Lower leg skin (tissue), 4 donors: ENCODE data around the gene MDM4. TPM values are rescaled to one million over a fixed set of nuclear protein-coding genes. Genes with fewer than 3 reads are reported as not detected.

Experiments used
- DNase-seq, 2 donors: peaks; one replicate each; pipeline ENCODE4 v3.0.0-alpha.2; 2019; ENCODE audit warnings: low spot score in 2 of 2
- H3K4me3 ChIP-seq: fragments of 200-600 bp; sonication (generic); 2 replicates; pipeline ENCODE4 v1.5.1; 2017; ENCODE audit warnings: mild to moderate bottlenecking, low read depth; ENCODE audit not compliant: poor library complexity, severe bottlenecking
- POLR2A ChIP-seq, 2 donors: fragments of 450-650 bp; IDR thresholded peaks; one replicate each; pipeline ENCODE4 v1.6.1; 2016 to 2017; ENCODE audit warnings: antibody characterized with exemption in 2 of 2, mild to moderate bottlenecking in 1 of 2, moderate library complexity in 1 of 2
- WGBS, 2 donors: methylation state at CpG; one replicate each; pipeline ENCODE4 v1.1.5; 2018; 5-methylcytosine and 5-hydroxymethylcytosine counted together
- intact Hi-C: fragments of 100-400 bp; cut with DNase I; formaldehyde crosslinking; loops from one replicate; pipeline ENCODE4 v1.15.0; 2023; ENCODE audit warnings: low total_unique reads
- total RNA-seq, 4 donors: library from RNA; depleted of rRNA; stranded (reverse); fragments of >200 nt; gene quantifications; one replicate each; pipeline ENCODE4 v1.1.0, GENCODE V29; 2016
- TF ChIP-seq, protein P1 (sequence below), 3 donors: fragments of 450-650 bp; IDR thresholded peaks; one replicate each; pipeline ENCODE4 v1.5.1; 2016; ENCODE audit warnings: antibody characterized with exemption in 3 of 3, mild to moderate bottlenecking in 3 of 3, moderate library complexity in 2 of 3

Gene MDM4
- total RNA-seq, 4 donors from 2014 or later: 32.4 to 89.0 (median 43.0) TPM

DNA sequence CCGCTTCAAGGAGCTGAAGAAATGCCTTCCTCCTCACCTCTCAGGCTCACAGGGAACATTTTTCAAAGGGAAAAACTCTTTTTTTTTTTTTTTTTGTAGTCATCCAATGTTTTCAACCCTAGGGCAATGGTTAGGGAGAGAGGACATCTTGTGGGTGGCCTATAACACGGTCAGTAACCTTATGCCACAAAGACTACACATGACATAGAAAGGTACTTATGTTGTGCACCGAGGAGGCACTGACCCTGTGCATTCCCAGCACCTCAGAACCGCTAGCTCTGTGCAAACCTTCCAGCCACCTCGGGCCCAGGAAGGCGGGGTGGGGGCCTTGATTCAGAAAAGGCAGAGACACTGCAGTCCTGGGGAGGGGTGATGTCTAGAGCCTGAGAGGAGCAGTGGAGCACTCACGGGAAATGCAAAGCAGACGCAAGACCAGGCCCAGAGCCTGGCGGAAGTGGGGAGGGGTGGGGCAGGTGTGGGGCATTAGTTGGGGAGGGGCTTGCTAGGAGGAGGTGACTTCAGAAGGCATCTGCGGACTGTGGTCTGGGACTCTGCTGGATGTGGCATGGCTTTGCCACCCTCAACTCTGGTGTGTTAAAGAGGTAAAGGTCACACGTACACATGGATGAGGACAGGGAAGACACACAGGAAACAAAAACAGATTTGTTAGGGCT is 68.6 kb downstream of the MDM4 start:
- no peak overlapping the region for H3K4me3 ChIP-seq
- DNase-seq: no peak
- WGBS, 2 donors: 73 to 77% methylated on average over 11 of the region's 11 CpGs
- intact Hi-C loops: no loop called here
- TF ChIP-seq POLR2A (IDR thresholded peaks at IDR 0.05): no peak
- TF ChIP-seq, protein P1, sequence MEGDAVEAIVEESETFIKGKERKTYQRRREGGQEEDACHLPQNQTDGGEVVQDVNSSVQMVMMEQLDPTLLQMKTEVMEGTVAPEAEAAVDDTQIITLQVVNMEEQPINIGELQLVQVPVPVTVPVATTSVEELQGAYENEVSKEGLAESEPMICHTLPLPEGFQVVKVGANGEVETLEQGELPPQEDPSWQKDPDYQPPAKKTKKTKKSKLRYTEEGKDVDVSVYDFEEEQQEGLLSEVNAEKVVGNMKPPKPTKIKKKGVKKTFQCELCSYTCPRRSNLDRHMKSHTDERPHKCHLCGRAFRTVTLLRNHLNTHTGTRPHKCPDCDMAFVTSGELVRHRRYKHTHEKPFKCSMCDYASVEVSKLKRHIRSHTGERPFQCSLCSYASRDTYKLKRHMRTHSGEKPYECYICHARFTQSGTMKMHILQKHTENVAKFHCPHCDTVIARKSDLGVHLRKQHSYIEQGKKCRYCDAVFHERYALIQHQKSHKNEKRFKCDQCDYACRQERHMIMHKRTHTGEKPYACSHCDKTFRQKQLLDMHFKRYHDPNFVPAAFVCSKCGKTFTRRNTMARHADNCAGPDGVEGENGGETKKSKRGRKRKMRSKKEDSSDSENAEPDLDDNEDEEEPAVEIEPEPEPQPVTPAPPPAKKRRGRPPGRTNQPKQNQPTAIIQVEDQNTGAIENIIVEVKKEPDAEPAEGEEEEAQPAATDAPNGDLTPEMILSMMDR (IDR thresholded peaks at IDR 0.05): no peak

DNA sequence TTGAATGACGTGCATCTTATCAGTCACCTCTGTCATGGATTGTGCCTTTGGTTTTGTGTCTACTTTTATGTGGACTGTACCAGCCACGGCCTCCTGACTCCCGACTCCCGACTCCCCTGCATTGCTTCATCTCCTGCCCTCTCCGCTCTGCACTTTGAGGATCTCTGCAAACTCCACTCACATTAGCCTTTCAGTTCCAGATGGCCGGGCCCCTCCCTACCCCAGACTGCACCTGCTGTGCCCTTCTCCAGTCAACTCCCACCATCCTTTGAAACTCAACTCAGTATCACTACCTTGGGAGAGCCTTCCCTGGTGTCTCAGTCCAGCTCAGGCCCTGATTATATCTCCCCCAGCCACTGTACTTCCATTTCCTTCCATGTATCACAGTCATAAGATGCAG is 71.4 kb downstream of the MDM4 start:
- no peak for DNase-seq
- no peak overlapping the region for H3K4me3 ChIP-seq
- intact Hi-C loops: no loop called here
- TF ChIP-seq, protein P1 (IDR thresholded peaks at IDR 0.05): no peak
- no peak for TF ChIP-seq POLR2A (IDR thresholded peaks at IDR 0.05)
- WGBS, 2 donors: 89 to 95% methylated on average over 5 to 6 of the region's 6 CpGs

DNA sequence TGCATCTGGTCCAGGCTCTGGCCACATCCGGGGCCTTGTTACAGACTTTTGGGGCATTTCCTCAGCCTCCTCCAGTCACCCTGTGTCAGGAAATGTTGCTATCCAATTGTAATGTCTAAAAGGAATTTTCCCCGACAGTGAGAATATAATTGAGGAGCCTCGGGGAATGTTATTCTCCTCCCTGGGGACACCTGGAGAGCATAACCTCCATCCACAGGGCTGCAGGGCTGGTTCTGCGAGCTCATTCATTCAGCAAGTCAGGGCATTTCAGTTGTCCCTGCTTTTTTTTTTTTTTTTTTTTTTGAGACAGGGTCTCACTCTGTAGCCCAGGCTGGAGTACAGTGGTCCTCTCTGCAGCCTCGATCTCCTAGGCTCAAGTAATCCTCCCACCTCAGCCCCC is 72.6 kb downstream of the MDM4 start:
- no peak overlapping the region for H3K4me3 ChIP-seq
- no peak for TF ChIP-seq POLR2A (IDR thresholded peaks at IDR 0.05)
- TF ChIP-seq, protein P1 (IDR thresholded peaks at IDR 0.05): no peak
- intact Hi-C loops: no loop called here
- no peak for DNase-seq
- WGBS, 2 donors: 55 to 64% methylated on average over 5 of the region's 5 CpGs

DNA sequence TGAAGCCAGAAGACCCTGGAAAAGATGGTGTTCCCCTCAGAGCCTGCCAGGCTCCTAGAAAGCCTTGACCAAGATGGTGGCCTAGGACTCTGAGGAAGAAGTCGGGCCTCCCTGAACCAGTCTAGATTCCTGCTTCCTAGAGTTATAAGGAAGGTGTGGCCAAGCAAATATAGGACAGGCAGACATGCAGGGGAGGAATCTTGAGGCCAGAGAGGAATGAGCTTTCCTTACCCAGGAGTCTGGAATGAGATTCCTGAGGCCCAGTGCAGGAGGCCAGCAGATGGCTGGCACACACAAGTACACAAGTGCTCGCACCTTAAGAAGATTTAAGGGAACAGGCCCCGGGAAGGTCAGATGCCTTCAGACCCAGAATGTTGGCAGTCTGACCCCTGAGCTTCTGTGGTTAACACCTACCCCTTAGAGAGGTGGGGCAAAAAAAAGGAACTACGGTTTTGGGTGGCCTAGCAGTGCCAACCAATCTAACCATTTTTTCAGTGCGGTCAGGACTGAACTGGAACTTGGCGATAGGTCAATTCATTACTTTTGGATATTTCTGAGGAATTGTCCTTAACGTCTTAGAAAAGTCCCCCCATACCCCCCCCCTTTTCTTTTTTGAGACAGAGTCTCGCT is 73.3 kb downstream of the MDM4 start:
- intact Hi-C loops: no loop called here
- TF ChIP-seq, protein P1 (IDR thresholded peaks at IDR 0.05): no peak
- TF ChIP-seq POLR2A (IDR thresholded peaks at IDR 0.05): no peak

DNA sequence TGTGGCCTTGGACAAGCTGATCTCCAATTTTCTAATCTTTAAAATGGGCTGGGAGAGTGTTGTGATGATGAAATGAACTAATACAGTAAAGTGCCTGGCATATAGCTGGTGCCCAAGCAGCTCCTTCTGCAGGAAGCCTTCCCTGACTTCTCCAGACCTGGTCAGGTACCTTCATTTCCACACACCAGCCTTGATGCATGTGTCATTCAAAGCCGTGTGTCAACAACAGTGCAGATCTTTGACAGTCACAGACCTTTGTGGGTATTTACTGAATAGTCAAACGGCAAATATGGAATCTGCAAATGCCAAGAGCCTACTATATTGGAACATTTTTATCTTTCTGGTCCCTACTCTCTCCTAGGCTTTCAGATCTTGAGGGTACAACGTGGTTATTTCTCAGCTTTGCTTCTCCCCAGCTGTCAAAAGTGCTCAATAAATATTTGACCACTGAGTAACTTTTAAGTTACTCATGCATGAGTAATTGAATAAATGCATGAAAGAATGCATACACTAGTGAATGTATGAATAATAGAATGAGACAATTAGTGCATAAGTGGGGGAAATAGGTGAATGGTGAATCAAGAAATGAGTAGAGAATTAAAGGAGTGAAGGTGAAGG is 75.4 kb downstream of the MDM4 start:
- WGBS, 2 donors: 73 to 77% methylated on average over 3 of the region's 3 CpGs
- intact Hi-C loops: no loop called here
- no peak for DNase-seq
- TF ChIP-seq, protein P1 (IDR thresholded peaks at IDR 0.05): no peak
- no peak for TF ChIP-seq POLR2A (IDR thresholded peaks at IDR 0.05)
- H3K4me3 ChIP-seq: no peak overlapping the region

More for the DNA sequence above, 73.3 kb downstream of the MDM4 start:
- 76 to 81% methylated on average over 8 of the region's 8 CpGs for WGBS, 2 donors
- H3K4me3 ChIP-seq: no peak overlapping the region
- no peak for DNase-seq
